ENCODE measurements around the gene KEL. TPM values are rescaled to one million over a fixed set of nuclear protein-coding genes. Genes with fewer than 3 reads are reported as not detected.
A peak's percentile ranks its signal among the peaks of the same experiment; 100 is the strongest.

KEL gene
- total and polyA plus RNA-seq, 3 experiments from 2014 or later, result 0.20 TPM; not detected in 2

GRCh38 chr7:142959202-142959601 lies 3.0 kb downstream of the KEL start:
- CTCF ChIA-PET, result no interaction called here
- no peak overlapping the region for H3K27ac ChIP-seq (ENCODE audit: low read depth, low read length)
- H3K4me3 ChIP-seq (ENCODE audit: low read length), result no peak overlapping the region
- no peaks in the 10 kb centered on the region for H3K27me3 ChIP-seq (ENCODE audit: insufficient read depth, low read length, poor library complexity, severe bottlenecking)
- H3K36me3 Mint-ChIP-seq, result peaks cover 0 to 2% (median 0%) of the 10 kb centered on the region in 3 donors
- no peaks in the 10 kb centered on the region for H3K36me3 ChIP-seq (ENCODE audit: insufficient read depth, low read length)
- no peaks in the 10 kb centered on the region for H3K4me1 ChIP-seq (ENCODE audit: insufficient read depth, low read length)
- no peak overlapping the region for H3K27ac Mint-ChIP-seq
- peaks cover 4% of the 10 kb centered on the region for H3K9me3 ChIP-seq (ENCODE audit: low read length)
- H3K4me1 Mint-ChIP-seq, result no peaks in the 10 kb centered on the region
- POLR2A ChIA-PET, result no interaction called here
- no peak overlapping the region for H3K4me3 Mint-ChIP-seq
- H3K9me3 Mint-ChIP-seq, result peaks cover 14 to 18% (median 15%) of the 10 kb centered on the region in 5 donors
- DNase-seq, result no peak
- peaks cover 9 to 49% of the 10 kb centered on the region in 2 donors for H3K27me3 Mint-ChIP-seq

- Histone ChIP-seq H3K9me3 (ENCODE audit: low read length) (peaks cover 4% of the 10 kb centered on the region), H3K4me1 (ENCODE audit: insufficient read depth, low read length) (no peaks in the 10 kb centered on the region), H3K27me3 (ENCODE audit: insufficient read depth, low read length, poor library complexity, severe bottlenecking) (no peaks in the 10 kb centered on the region), H3K4me3 (ENCODE audit: low read length) (no peak overlapping the region), H3K36me3 (ENCODE audit: insufficient read depth, low read length) (no peaks in the 10 kb centered on the region), H3K27ac (ENCODE audit: low read depth, low read length) (peak overlapping the region; percentile 38)
- no peak overlapping the region for H3K27ac Mint-ChIP-seq
- H3K36me3 Mint-ChIP-seq, result peaks cover 0 to 2% (median 0%) of the 10 kb centered on the region in 3 donors
- no peaks in the 10 kb centered on the region for H3K4me1 Mint-ChIP-seq
- peaks cover 7 to 35% of the 10 kb centered on the region in 2 donors for H3K27me3 Mint-ChIP-seq
- CTCF ChIA-PET, result no interaction called here
- peaks cover 14 to 23% (median 20%) of the 10 kb centered on the region in 5 donors for H3K9me3 Mint-ChIP-seq
- no peak for DNase-seq
- no peak overlapping the region for H3K4me3 Mint-ChIP-seq
- POLR2A ChIA-PET, result no interaction called here
Measured at GRCh38 chr7:142957723-142958122, 4.4 kb downstream of the KEL start.

GRCh38 chr7:142956951-142957623 lies 5.1 kb downstream of the KEL start:
- H3K36me3 Mint-ChIP-seq, result peaks cover 0 to 2% (median 0%) of the 10 kb centered on the region in 3 donors
- Histone ChIP-seq H3K9me3 (ENCODE audit: low read length) (peaks cover 4% of the 10 kb centered on the region), H3K36me3 (ENCODE audit: insufficient read depth, low read length) (no peaks in the 10 kb centered on the region), H3K4me1 (ENCODE audit: insufficient read depth, low read length) (no peaks in the 10 kb centered on the region), H3K27ac (ENCODE audit: low read depth, low read length) (peak overlapping the region; percentile 38), H3K27me3 (ENCODE audit: insufficient read depth, low read length, poor library complexity, severe bottlenecking) (no peaks in the 10 kb centered on the region), H3K4me3 (ENCODE audit: low read length) (no peak overlapping the region)
- H3K9me3 Mint-ChIP-seq, result peaks cover 14 to 23% (median 20%) of the 10 kb centered on the region in 5 donors
- DNase-seq, result no peak
- H3K4me1 Mint-ChIP-seq, result no peaks in the 10 kb centered on the region
- POLR2A ChIA-PET, result no interaction called here
- CTCF ChIA-PET, result no interaction called here
- no peak overlapping the region for H3K4me3 Mint-ChIP-seq
- no peak overlapping the region for H3K27ac Mint-ChIP-seq
- H3K27me3 Mint-ChIP-seq, result peaks cover 7 to 35% of the 10 kb centered on the region in 2 donors

GRCh38 chr7:142954680-142955268 lies 7.4 kb downstream of the KEL start:
- peaks cover 14 to 23% (median 20%) of the 10 kb centered on the region in 5 donors for H3K9me3 Mint-ChIP-seq
- no peak overlapping the region for H3K4me3 Mint-ChIP-seq
- H3K27me3 Mint-ChIP-seq, result peaks cover 7 to 28% of the 10 kb centered on the region in 2 donors
- ChIA-PET POLR2A (no interaction called here), CTCF (no interaction called here)
- Histone ChIP-seq H3K27me3 (ENCODE audit: insufficient read depth, low read length, poor library complexity, severe bottlenecking) (no peaks in the 10 kb centered on the region), H3K36me3 (ENCODE audit: insufficient read depth, low read length) (no peaks in the 10 kb centered on the region), H3K4me3 (ENCODE audit: low read length) (no peak overlapping the region), H3K27ac (ENCODE audit: low read depth, low read length) (peak overlapping the region; percentile 9), H3K4me1 (ENCODE audit: insufficient read depth, low read length) (no peaks in the 10 kb centered on the region), H3K9me3 (ENCODE audit: low read length) (peaks cover 4% of the 10 kb centered on the region)
- peak overlapping the region in 1 of 8 donors; percentile 38 for H3K27ac Mint-ChIP-seq
- no peak for DNase-seq
- H3K36me3 Mint-ChIP-seq, result peaks cover 0 to 2% (median 0%) of the 10 kb centered on the region in 3 donors
- H3K4me1 Mint-ChIP-seq, result no peaks in the 10 kb centered on the region

- Histone ChIP-seq H3K9me3 (ENCODE audit: low read length) (peaks cover 4% of the 10 kb centered on the region), H3K4me3 (ENCODE audit: low read length) (no peak overlapping the region), H3K27me3 (ENCODE audit: insufficient read depth, low read length, poor library complexity, severe bottlenecking) (no peaks in the 10 kb centered on the region), H3K27ac (ENCODE audit: low read depth, low read length) (no peak overlapping the region), H3K4me1 (ENCODE audit: insufficient read depth, low read length) (no peaks in the 10 kb centered on the region), H3K36me3 (ENCODE audit: insufficient read depth, low read length) (no peaks in the 10 kb centered on the region)
- ChIA-PET POLR2A (no interaction called here), CTCF (no interaction called here)
- no peak overlapping the region for H3K27ac Mint-ChIP-seq
- H3K4me1 Mint-ChIP-seq, result no peaks in the 10 kb centered on the region
- no peaks in the 10 kb centered on the region for H3K36me3 Mint-ChIP-seq
- peaks cover 5 to 42% of the 10 kb centered on the region in 2 donors for H3K27me3 Mint-ChIP-seq
- H3K9me3 Mint-ChIP-seq, result peaks cover 0 to 11% (median 8%) of the 10 kb centered on the region in 5 donors
- H3K4me3 Mint-ChIP-seq, result no peak overlapping the region
- DNase-seq, result no peak
Measured at GRCh38 chr7:142950235-142950634, 11.9 kb downstream of the KEL start.

GRCh38 chr7:142948603-142949002 lies 13.6 kb downstream of the KEL start:
- Histone ChIP-seq H3K9me3 (ENCODE audit: low read length) (no peaks in the 10 kb centered on the region), H3K27me3 (ENCODE audit: insufficient read depth, low read length, poor library complexity, severe bottlenecking) (no peaks in the 10 kb centered on the region), H3K4me3 (ENCODE audit: low read length) (no peak overlapping the region), H3K27ac (ENCODE audit: low read depth, low read length) (no peak overlapping the region), H3K36me3 (ENCODE audit: insufficient read depth, low read length) (no peaks in the 10 kb centered on the region), H3K4me1 (ENCODE audit: insufficient read depth, low read length) (no peaks in the 10 kb centered on the region)
- ChIA-PET POLR2A (no interaction called here), CTCF (no interaction called here)
- H3K4me3 Mint-ChIP-seq, result no peak overlapping the region
- peaks cover 5 to 56% of the 10 kb centered on the region in 2 donors for H3K27me3 Mint-ChIP-seq
- H3K4me1 Mint-ChIP-seq, result no peaks in the 10 kb centered on the region
- DNase-seq, result no peak
- H3K27ac Mint-ChIP-seq, result no peak overlapping the region
- H3K36me3 Mint-ChIP-seq, result no peaks in the 10 kb centered on the region
- peaks cover 0 to 2% (median 0%) of the 10 kb centered on the region in 5 donors for H3K9me3 Mint-ChIP-seq

- no peaks in the 10 kb centered on the region for H3K36me3 Mint-ChIP-seq
- Histone ChIP-seq H3K4me1 (ENCODE audit: insufficient read depth, low read length) (no peaks in the 10 kb centered on the region), H3K27ac (ENCODE audit: low read depth, low read length) (no peak overlapping the region), H3K4me3 (ENCODE audit: low read length) (no peak overlapping the region), H3K36me3 (ENCODE audit: insufficient read depth, low read length) (no peaks in the 10 kb centered on the region), H3K27me3 (ENCODE audit: insufficient read depth, low read length, poor library complexity, severe bottlenecking) (no peaks in the 10 kb centered on the region), H3K9me3 (ENCODE audit: low read length) (no peaks in the 10 kb centered on the region)
- ChIA-PET POLR2A (no interaction called here), CTCF (no interaction called here)
- no peaks in the 10 kb centered on the region for H3K4me1 Mint-ChIP-seq
- H3K27ac Mint-ChIP-seq, result no peak overlapping the region
- peaks cover 7 to 50% of the 10 kb centered on the region in 2 donors for H3K27me3 Mint-ChIP-seq
- no peak for DNase-seq
- no peaks in the 10 kb centered on the region for H3K9me3 Mint-ChIP-seq
- H3K4me3 Mint-ChIP-seq, result no peak overlapping the region
Measured at GRCh38 chr7:142945001-142945400, 17.2 kb downstream of the KEL start.

- no peak for DNase-seq
- ChIA-PET POLR2A (no interaction called here), CTCF (no interaction called here)
- Histone ChIP-seq H3K4me1 (ENCODE audit: insufficient read depth, low read length) (no peaks in the 10 kb centered on the region), H3K27me3 (ENCODE audit: insufficient read depth, low read length, poor library complexity, severe bottlenecking) (no peaks in the 10 kb centered on the region), H3K36me3 (ENCODE audit: insufficient read depth, low read length) (no peaks in the 10 kb centered on the region), H3K27ac (ENCODE audit: low read depth, low read length) (no peak overlapping the region), H3K9me3 (ENCODE audit: low read length) (no peaks in the 10 kb centered on the region), H3K4me3 (ENCODE audit: low read length) (no peak overlapping the region)
- Mint-ChIP-seq H3K4me1 (no peaks in the 10 kb centered on the region), H3K36me3 (no peaks in the 10 kb centered on the region), H3K4me3 (no peak overlapping the region), H3K9me3 (no peaks in the 10 kb centered on the region), H3K27me3 (peaks cover 8 to 41% of the 10 kb centered on the region in 2 donors), H3K27ac (no peak overlapping the region)
Measured at GRCh38 chr7:142943706-142944268, 18.4 kb downstream of the KEL start.
